Cardiac muscle cell (in vitro differentiated cells and primary cell): ENCODE data around the gene PGS1. TPM values are rescaled to one million over a fixed set of nuclear protein-coding genes. Genes with fewer than 3 reads are reported as not detected.

Experiments
- DNase-seq, 2 donors: peaks; one replicate each; pipeline versions ENCODE4 v3.0.0 to v3.0.0-alpha.2; 2010 to 2017; ENCODE audit warnings: low read depth in 1 of 2, low spot score in 1 of 2
- H3K27ac ChIP-seq: fragments of 200-600 bp; sonication (generic); 2 replicates; pipeline ENCODE4 v1.5.1; 2016
- H3K27me3 ChIP-seq: fragments of 200-600 bp; sonication (generic); 2 replicates; pipeline ENCODE4 v1.6.0; 2016; ENCODE audit warnings: control low read depth
- H3K36me3 ChIP-seq: fragments of 200-600 bp; sonication (generic); 2 replicates; pipeline ENCODE4 v1.5.1; 2016; ENCODE audit warnings: control low read depth
- H3K4me1 ChIP-seq: fragments of 200-600 bp; sonication (generic); 2 replicates; pipeline ENCODE4 v1.8.1; 2017; ENCODE audit warnings: low read depth, mild to moderate bottlenecking, mixed run types
- H3K4me3 ChIP-seq: fragments of 200-600 bp; sonication (generic); 2 replicates; pipeline ENCODE4 v1.5.1; 2016; ENCODE audit warnings: mild to moderate bottlenecking
- H3K9me3 ChIP-seq: fragments of 200-600 bp; sonication (generic); 2 replicates; pipeline ENCODE4 v1.5.1; 2017; ENCODE audit warnings: low read depth, mild to moderate bottlenecking, control low read depth
- polyA plus RNA-seq: library from polyadenylated mRNA; unstranded; fragments of >200 nt; fragmentation: Nextera tagmentation; extraction: Ambion mirVana; gene quantifications from 2 replicates; pipeline ENCODE4 v1.2.1, GENCODE V29; 2016
- total RNA-seq: library from RNA; depleted of rRNA; stranded (reverse); fragments of >200 nt; gene quantifications from 2 replicates; pipeline ENCODE4 v1.2.3, GENCODE V29; 2016
- TF ChIP-seq, protein P1 (sequence below): IDR thresholded peaks from 2 replicates; pipeline ENCODE4 v1.5.1; 2012; ENCODE audit warnings: low read depth, mild to moderate bottlenecking, low read length

The PGS1 gene
- total and polyA plus RNA-seq, 2 experiments from 2014 or later, result 46.7 to 64.7 TPM

DNA sequence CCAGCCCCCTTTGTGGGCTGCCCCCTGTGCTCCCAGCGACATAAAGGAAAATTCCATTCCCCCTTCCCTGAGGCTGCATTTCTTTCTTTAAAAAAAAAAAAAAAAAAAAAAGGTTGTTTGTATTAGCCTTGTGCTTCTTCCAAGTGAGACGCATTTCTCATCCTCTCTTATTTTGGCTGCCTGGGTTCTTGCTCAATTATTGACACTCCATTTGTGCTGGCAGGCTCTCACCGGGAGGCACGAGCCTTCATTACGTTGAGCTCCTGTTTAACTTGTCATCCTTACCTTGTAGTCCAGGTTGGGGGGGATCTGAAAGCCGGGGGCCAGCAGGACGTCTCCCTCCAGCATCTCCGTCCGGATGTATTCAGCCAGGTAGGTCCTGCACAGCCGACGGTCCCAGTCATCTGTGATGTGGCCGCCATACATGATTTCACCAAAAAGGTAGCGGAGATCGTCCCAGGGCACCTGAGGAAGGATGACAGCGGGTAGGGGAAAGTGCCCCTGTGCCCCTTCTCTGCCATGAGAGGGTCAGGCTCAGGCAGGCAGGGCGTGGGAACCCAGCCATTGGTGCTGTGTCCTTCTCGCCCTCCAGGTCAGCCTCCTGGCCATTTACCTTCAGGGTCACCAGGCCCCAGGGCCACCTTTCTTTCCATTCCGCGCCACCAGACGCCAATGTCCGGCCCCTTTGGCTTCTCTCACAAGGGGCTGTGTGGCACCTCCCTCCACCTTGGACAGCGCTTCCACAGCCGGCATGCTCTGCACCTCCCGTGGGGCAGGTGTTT, 50.6 kb downstream of the PGS1 start:
- Histone ChIP-seq H3K4me3 (no peak overlapping the region), H3K4me1 (no peaks in the 10 kb centered on the region), H3K36me3 (peaks cover 6% of the 10 kb centered on the region), H3K27me3 (no peaks in the 10 kb centered on the region), H3K27ac (no peak overlapping the region), H3K9me3 (no peaks in the 10 kb centered on the region)
- TF ChIP-seq, protein P1, sequence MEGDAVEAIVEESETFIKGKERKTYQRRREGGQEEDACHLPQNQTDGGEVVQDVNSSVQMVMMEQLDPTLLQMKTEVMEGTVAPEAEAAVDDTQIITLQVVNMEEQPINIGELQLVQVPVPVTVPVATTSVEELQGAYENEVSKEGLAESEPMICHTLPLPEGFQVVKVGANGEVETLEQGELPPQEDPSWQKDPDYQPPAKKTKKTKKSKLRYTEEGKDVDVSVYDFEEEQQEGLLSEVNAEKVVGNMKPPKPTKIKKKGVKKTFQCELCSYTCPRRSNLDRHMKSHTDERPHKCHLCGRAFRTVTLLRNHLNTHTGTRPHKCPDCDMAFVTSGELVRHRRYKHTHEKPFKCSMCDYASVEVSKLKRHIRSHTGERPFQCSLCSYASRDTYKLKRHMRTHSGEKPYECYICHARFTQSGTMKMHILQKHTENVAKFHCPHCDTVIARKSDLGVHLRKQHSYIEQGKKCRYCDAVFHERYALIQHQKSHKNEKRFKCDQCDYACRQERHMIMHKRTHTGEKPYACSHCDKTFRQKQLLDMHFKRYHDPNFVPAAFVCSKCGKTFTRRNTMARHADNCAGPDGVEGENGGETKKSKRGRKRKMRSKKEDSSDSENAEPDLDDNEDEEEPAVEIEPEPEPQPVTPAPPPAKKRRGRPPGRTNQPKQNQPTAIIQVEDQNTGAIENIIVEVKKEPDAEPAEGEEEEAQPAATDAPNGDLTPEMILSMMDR, result no peak
- no peak for DNase-seq

DNA sequence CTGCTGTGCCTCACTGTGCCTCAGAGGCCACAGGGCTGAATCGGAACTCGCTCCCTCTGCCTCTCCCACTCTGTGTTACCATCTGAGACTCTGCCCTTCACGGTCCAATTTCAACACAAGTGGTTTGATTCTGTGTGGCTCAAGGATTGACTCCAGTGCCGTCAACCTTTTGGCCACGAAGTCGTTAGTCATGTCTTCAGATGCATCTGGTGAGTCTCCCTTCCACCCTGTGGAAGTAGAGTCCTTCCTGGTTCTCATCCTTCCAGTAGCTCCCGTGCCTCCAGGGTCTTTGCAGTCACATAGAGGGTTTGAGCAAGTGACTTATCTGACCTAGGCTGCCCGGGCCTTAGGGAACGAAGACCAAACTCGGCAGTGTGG, 51.2 kb downstream of the PGS1 start:
- no peak overlapping the region for H3K4me3 ChIP-seq
- DNase-seq, result no peak
- peaks cover 3% of the 10 kb centered on the region for H3K36me3 ChIP-seq
- no peaks in the 10 kb centered on the region for H3K9me3 ChIP-seq
- H3K4me1 ChIP-seq, result no peaks in the 10 kb centered on the region
- no peak overlapping the region for H3K27ac ChIP-seq
- TF ChIP-seq, protein P1, result no peak
- no peaks in the 10 kb centered on the region for H3K27me3 ChIP-seq

DNA sequence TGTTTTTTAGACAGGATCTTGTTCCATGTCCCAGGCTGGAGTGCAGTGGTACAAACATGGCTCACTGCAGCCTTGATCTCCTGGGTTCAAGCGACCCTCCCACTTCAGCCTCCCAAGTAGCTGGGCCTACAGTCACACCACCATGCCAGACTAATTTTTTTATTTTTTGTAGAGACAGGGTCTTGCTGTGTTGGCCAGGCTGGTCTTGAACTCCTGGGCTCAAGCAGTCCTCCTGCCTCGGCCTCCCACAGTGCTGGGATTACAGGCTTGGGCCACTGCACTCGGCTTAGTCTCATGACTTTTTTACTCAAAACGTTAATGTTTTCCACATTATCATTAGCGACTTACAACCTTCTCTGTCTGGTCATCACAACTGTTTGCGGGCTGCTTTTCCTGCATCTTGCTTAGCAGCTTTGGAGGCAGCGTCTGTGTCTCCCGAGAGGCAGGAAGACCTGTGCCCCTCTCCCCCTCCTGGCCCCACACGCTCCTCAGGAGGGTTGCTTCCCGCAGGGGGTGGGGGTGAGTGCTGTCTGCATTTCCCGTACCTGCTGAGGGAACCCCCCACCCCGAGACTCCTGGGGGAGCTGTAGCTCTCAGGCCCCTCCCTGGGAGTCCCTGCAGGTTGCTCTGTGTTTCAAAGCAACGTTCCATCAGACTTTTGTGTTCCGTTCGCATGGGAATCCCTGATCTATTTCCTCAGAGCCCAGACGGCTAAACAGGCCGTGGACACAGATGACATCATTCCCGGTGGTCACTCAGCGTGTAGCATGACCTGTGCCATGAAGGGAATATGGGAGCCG, 52.6 kb downstream of the PGS1 start:
- TF ChIP-seq, protein P1, result no peak
- H3K4me1 ChIP-seq, result no peaks in the 10 kb centered on the region
- no peaks in the 10 kb centered on the region for H3K9me3 ChIP-seq
- H3K4me3 ChIP-seq, result no peak overlapping the region
- peaks cover 3% of the 10 kb centered on the region for H3K36me3 ChIP-seq
- no peak overlapping the region for H3K27ac ChIP-seq
- no peaks in the 10 kb centered on the region for H3K27me3 ChIP-seq
- peak in 1 of 2 donors; percentile 35 for DNase-seq

DNA sequence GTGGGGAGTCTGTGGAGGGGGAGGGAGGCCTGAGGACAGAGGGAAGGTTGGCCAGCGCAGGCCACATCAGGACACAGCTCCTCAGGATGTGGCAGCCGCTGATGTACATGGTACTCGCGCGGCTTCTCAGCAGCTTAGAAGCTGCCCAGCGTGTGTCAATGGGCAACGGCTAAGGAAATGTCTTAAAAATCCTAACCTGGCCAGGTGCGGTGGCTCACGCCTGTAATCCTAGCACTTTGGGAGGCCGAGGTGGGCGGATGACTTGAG, 53.2 kb downstream of the PGS1 start:
- TF ChIP-seq, protein P1, result no peak
- no peak for DNase-seq
- no peaks in the 10 kb centered on the region for H3K9me3 ChIP-seq
- H3K27ac ChIP-seq, result no peak overlapping the region
- peaks cover 3% of the 10 kb centered on the region for H3K36me3 ChIP-seq
- H3K4me3 ChIP-seq, result no peak overlapping the region
- H3K4me1 ChIP-seq, result no peaks in the 10 kb centered on the region
- no peaks in the 10 kb centered on the region for H3K27me3 ChIP-seq

DNA sequence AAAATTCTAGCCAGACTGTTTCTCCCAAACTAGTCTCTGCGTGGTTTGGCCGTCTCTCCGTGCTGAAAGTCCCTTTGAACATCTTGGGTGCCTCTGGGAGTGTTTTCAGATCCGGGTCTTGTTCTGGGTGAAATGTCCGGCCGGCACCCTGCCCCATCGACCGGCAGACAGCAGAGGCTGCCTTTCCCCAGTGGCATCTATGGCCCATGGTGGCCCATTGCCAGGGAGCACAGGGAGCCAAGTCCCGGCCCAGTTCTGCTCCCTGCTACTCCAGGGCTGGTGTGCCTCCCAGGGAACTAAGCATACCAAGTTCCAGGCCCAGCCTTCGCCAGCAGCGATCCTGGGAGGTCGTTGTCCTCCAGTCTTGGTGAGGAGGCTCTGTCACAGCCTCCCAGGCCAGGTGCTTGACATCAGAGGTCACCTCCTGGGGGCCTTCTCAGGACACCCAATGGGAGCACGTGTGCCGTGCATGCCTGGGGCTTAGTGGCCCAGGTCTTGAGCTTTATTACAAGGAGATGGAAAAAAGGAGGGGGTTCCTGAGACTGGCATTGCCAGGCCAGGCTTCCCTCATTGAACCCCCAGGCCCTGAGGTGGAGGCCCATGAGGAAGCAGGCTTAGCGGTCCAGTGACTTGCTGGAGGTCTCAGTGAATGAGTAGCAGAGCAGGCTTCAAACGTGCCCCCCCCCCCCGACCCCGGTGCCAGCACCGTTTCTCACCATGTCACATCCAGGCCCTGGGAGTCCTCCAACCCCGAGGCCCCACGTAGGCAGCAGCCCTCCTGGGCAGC, 54.0 kb downstream of the PGS1 start:
- no peak overlapping the region for H3K27ac ChIP-seq
- H3K36me3 ChIP-seq, result peaks cover 3% of the 10 kb centered on the region
- H3K4me3 ChIP-seq, result no peak overlapping the region
- H3K4me1 ChIP-seq, result no peaks in the 10 kb centered on the region
- TF ChIP-seq, protein P1, result no peak
- H3K9me3 ChIP-seq, result no peaks in the 10 kb centered on the region
- H3K27me3 ChIP-seq, result no peaks in the 10 kb centered on the region
- DNase-seq, result no peak
